ENCODE results near the gene ZNF30.

The ZNF30 gene

DNA sequence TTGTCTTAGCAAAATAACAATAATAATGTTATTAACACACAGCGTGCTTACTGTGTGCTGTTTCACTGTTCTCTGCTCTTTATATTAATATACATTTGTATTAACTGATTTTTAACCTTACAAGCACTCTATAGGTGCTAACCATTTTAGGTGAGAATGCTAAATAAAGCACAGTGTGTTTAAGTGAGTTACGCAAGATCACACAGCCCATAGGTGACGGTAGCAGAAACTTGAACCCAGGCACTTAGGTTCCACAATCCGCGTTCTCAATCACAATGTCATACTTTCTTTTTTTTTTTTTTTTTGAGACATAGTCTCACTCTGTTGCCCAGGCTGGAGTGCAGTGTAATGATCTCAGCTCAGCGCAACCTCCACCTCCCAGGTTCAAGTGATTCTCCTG is 5.8 kb downstream of the ZNF30 start:
- Histone ChIP-seq H3K4me3 (ENCODE audit: low read length) (no peak overlapping the region), H3K36me3 (ENCODE audit: insufficient read depth, low read length) (peaks cover 41% of the 10 kb centered on the region), H3K9me3 (ENCODE audit: low read length) (peaks cover 13% of the 10 kb centered on the region), H3K4me1 (ENCODE audit: insufficient read depth, low read length) (peaks cover 5% of the 10 kb centered on the region), H3K27me3 (ENCODE audit: insufficient read depth, low read length) (no peaks in the 10 kb centered on the region), H2AFZ (ENCODE audit: low read depth, low read length) (no peak overlapping the region)

DNA sequence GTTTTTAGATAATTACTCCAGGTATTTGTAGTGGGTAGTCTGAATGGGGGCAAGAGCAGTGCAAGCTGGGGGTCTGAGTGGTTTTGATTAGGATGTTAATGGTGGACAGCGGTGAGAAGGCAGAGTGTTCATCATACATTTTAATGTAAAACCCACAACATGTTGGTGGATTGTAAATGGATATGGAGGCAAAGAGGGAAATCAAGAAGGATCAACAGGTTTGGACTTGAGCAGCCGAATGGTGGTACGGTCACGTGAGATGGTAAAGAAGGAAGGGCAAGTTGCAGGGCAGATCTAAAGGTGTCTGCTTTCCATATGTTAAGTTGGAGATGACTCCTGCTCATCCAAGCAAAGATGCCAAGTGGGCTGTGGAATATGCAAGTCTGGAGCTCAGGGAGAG is 9.5 kb downstream of the ZNF30 start:
- Histone ChIP-seq H3K9me3 (ENCODE audit: low read length) (peaks cover 18% of the 10 kb centered on the region), H3K27me3 (ENCODE audit: insufficient read depth, low read length) (no peaks in the 10 kb centered on the region), H2AFZ (ENCODE audit: low read depth, low read length) (no peak overlapping the region), H3K4me3 (ENCODE audit: low read length) (no peak overlapping the region), H3K4me1 (ENCODE audit: insufficient read depth, low read length) (no peaks in the 10 kb centered on the region), H3K36me3 (ENCODE audit: insufficient read depth, low read length) (peaks cover 42% of the 10 kb centered on the region)

DNA sequence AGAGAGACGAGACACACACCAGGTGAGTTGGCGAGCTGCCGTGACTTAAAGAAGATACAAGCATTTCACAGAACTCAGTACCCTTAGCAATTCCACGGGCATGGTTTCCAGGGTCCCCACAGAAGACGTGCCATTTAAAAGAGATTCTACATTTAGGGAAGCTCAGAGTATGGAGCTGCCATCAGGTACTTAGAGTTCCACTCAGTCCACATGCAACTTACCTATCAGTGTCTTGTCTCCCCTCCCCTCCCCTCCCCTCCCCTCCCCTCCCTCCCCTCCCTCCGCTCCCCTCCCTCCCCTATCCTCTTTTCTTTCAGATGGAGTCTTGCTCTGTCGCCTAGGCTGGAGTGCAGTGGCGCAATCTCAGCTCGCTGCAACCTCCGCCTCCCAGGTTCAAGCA is 12.2 kb downstream of the ZNF30 start:
- no peaks in the 10 kb centered on the region for H3K4me1 ChIP-seq (ENCODE audit: insufficient read depth, low read length)
- no peak overlapping the region for H2AFZ ChIP-seq (ENCODE audit: low read depth, low read length)
- H3K9me3 ChIP-seq (ENCODE audit: low read length): peaks cover 32% of the 10 kb centered on the region
- H3K27me3 ChIP-seq (ENCODE audit: insufficient read depth, low read length): no peaks in the 10 kb centered on the region
- no peak overlapping the region for H3K4me3 ChIP-seq (ENCODE audit: low read length)
- peaks cover 31% of the 10 kb centered on the region for H3K36me3 ChIP-seq (ENCODE audit: insufficient read depth, low read length)

DNA sequence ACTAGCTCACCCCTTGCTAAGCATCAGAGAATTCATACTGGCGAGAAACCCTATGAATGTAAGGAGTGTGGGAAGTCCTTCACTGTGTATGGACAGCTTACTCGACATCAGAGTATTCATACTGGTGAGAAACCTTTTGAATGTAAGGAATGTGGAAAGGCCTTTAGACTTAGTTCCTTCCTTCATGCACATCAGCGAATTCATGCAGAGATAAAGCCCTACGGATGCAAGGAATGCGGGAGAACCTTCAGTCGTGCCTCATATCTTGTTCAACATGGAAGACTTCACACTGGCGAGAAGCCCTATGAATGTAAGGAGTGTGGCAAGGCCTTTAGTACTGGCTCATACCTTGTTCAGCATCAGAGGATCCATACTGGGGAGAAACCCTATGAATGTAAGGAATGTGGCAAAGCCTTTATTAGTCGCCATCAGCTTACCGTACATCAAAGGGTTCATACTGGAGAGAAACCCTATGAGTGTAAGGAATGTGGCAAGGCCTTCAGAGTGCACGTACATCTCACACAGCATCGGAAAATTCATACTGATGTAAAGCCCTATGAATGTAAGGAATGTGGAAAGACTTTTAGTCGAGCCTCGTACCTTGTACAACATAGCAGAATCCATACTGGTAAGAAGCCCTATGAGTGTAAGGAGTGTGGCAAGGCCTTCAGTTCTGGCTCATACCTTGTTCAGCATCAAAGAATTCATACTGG is 17.3 kb downstream of the ZNF30 start:
- Histone ChIP-seq H3K4me3 (ENCODE audit: low read length) (no peak overlapping the region), H2AFZ (ENCODE audit: low read depth, low read length) (no peak overlapping the region), H3K4me1 (ENCODE audit: insufficient read depth, low read length) (no peaks in the 10 kb centered on the region), H3K27me3 (ENCODE audit: insufficient read depth, low read length) (no peaks in the 10 kb centered on the region), H3K9me3 (ENCODE audit: low read length) (peaks cover 26% of the 10 kb centered on the region), H3K36me3 (ENCODE audit: insufficient read depth, low read length) (peaks cover 17% of the 10 kb centered on the region)

- Histone ChIP-seq H3K9me3 (ENCODE audit: low read length) (peaks cover 24% of the 10 kb centered on the region), H3K4me1 (ENCODE audit: insufficient read depth, low read length) (no peaks in the 10 kb centered on the region), H3K27me3 (ENCODE audit: insufficient read depth, low read length) (no peaks in the 10 kb centered on the region), H3K36me3 (ENCODE audit: insufficient read depth, low read length) (peaks cover 13% of the 10 kb centered on the region), H3K4me3 (ENCODE audit: low read length) (no peak overlapping the region), H2AFZ (ENCODE audit: low read depth, low read length) (no peak overlapping the region)
These were observed 26.4 kb downstream of the ZNF30 start for GRCh38 chr19:34953092-34953491.

GRCh38 chr19:34957830-34958751 is 31.4 kb downstream of the ZNF30 start:
- H3K4me1 ChIP-seq (ENCODE audit: insufficient read depth, low read length): no peaks in the 10 kb centered on the region
- H3K27me3 ChIP-seq (ENCODE audit: insufficient read depth, low read length): no peaks in the 10 kb centered on the region
- H3K4me3 ChIP-seq (ENCODE audit: low read length): no peak overlapping the region
- peaks cover 35% of the 10 kb centered on the region for H3K36me3 ChIP-seq (ENCODE audit: insufficient read depth, low read length)
- H2AFZ ChIP-seq (ENCODE audit: low read depth, low read length): no peak overlapping the region
- H3K9me3 ChIP-seq (ENCODE audit: low read length): peaks cover 55% of the 10 kb centered on the region

DNA sequence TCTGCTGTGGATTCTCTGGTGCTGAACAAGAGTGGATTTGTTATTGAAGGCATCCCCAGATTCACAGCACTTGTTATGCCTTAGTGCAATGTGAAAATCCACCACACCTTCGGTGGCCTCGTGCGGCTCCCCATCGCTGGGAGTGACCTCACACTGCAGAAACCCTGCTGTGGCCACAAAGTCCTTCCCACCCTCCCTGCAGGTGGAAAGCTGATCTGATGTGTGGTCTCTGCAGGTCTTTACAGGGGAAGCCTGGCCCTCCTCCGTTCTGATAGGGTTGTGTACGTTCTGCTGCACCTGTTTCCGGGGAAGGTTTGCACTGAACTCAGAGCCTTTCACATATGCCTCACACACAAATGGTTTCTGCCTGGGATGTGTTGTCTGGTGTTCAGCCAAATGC is 32.3 kb downstream of the ZNF30 start:
- H3K4me3 ChIP-seq (ENCODE audit: low read length): no peak overlapping the region
- H3K27me3 ChIP-seq (ENCODE audit: insufficient read depth, low read length): no peaks in the 10 kb centered on the region
- peaks cover 35% of the 10 kb centered on the region for H3K36me3 ChIP-seq (ENCODE audit: insufficient read depth, low read length)
- peaks cover 55% of the 10 kb centered on the region for H3K9me3 ChIP-seq (ENCODE audit: low read length)
- H2AFZ ChIP-seq (ENCODE audit: low read depth, low read length): no peak overlapping the region
- no peaks in the 10 kb centered on the region for H3K4me1 ChIP-seq (ENCODE audit: insufficient read depth, low read length)

DNA sequence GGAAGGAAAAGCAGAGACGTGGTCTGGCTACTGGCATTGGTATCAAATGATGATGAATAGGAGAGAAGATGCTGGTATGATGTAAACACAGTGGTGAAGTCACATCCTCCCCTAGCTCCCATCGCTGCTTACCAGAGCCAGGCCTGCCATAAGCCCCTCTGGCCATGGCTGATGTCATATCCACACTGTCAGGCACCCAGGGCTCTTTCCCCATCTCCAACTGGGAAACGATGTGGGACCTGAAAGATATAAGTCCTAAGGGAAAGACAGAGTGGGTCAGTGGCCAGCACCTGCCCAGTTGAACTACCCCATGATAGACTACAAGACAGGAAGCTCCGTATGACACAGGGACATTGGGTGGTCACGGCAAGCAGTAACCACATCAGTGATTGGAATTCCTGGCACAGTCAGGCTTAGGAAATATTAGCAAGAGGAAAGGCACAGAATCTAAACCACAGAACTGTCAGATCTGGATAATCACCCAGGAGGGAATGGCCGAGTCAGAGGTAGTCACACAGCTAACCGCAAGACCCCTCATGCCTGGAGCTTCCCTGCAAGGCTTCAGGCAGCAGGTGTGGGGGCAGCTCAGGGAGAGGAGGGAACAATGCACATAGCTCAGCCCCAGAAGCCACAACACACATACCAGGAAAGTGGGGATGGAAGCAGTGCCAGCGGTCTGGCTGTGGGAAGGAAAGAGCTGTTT is 33.6 kb downstream of the ZNF30 start:
- no peaks in the 10 kb centered on the region for H3K27me3 ChIP-seq (ENCODE audit: insufficient read depth, low read length)
- no peaks in the 10 kb centered on the region for H3K4me1 ChIP-seq (ENCODE audit: insufficient read depth, low read length)
- H2AFZ ChIP-seq (ENCODE audit: low read depth, low read length): no peak overlapping the region
- peaks cover 55% of the 10 kb centered on the region for H3K9me3 ChIP-seq (ENCODE audit: low read length)
- peaks cover 35% of the 10 kb centered on the region for H3K36me3 ChIP-seq (ENCODE audit: insufficient read depth, low read length)
- no peak overlapping the region for H3K4me3 ChIP-seq (ENCODE audit: low read length)

- H3K4me1 ChIP-seq (ENCODE audit: insufficient read depth, low read length): no peaks in the 10 kb centered on the region
- H3K36me3 ChIP-seq (ENCODE audit: insufficient read depth, low read length): peaks cover 35% of the 10 kb centered on the region
- no peak overlapping the region for H2AFZ ChIP-seq (ENCODE audit: low read depth, low read length)
- H3K9me3 ChIP-seq (ENCODE audit: low read length): peaks cover 53% of the 10 kb centered on the region
- H3K4me3 ChIP-seq (ENCODE audit: low read length): no peak overlapping the region
- H3K27me3 ChIP-seq (ENCODE audit: insufficient read depth, low read length): no peaks in the 10 kb centered on the region
These were observed 34.4 kb downstream of the ZNF30 start for GRCh38 chr19:34960940-34961679.

- peaks cover 32% of the 10 kb centered on the region for H3K36me3 ChIP-seq (ENCODE audit: insufficient read depth, low read length)
These were observed 35.3 kb downstream of the ZNF30 start for GRCh38 chr19:34961775-34962686.

DNA sequence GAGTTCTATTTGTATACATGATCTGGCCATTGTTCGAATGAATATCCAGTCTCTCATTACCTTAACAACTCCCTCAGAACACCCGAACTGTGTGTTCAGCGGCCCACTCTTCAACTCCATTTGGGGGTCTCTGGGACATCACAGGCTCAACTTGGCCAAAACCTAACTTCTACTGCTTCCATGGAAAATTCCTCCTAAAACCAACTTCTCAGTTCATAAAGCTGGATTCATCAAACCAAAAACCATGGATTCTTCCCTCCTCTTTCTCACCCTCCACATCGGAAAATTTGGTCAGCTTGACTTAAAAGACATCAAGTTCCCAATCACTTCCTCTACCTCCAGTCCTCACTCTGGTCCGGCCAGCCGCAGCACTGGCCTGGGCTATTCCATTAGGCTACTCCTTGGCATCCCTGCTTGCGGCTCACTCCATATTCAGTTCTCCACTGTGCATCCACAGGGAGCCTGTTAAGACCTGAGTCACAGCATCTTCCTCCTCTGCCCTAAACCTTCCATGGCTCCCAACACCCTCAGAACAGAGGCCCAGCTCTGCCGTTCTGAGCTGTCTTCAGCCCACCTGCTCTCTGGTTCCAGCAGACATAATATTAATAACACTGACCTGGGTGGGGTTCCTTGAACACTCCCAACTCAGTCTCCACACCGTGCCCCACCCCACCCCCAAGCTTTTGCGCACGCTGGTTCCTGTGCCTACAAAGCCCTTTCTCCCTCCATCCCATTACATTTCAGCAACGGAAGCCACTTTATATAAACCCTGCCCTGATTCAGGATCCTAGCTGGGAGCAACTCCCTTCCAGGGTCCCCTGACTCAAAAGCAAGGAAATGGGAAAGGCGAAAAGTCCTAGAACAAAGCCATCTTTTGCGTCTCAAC is 36.2 kb downstream of the ZNF30 start:
- Histone ChIP-seq H3K36me3 (ENCODE audit: insufficient read depth, low read length) (peaks cover 23% of the 10 kb centered on the region), H3K4me1 (ENCODE audit: insufficient read depth, low read length) (no peaks in the 10 kb centered on the region), H3K9me3 (ENCODE audit: low read length) (peaks cover 38% of the 10 kb centered on the region), H3K4me3 (ENCODE audit: low read length) (peak overlapping the region; percentile 88), H3K27me3 (ENCODE audit: insufficient read depth, low read length) (no peaks in the 10 kb centered on the region), H2AFZ (ENCODE audit: low read depth, low read length) (peak overlapping the region; percentile 99)

More at GRCh38 chr19:34961775-34962686, 35.3 kb downstream of the ZNF30 start:
- H3K4me3 ChIP-seq (ENCODE audit: low read length): no peak overlapping the region
- peaks cover 46% of the 10 kb centered on the region for H3K9me3 ChIP-seq (ENCODE audit: low read length)
- H3K4me1 ChIP-seq (ENCODE audit: insufficient read depth, low read length): no peaks in the 10 kb centered on the region
- H3K27me3 ChIP-seq (ENCODE audit: insufficient read depth, low read length): no peaks in the 10 kb centered on the region
- no peak overlapping the region for H2AFZ ChIP-seq (ENCODE audit: low read depth, low read length)

All from neuron (in vitro differentiated cells).